SK-N-MC (cell line): ENCODE measurements around the gene TMC1.

Experiments
- EZH2 ChIP-seq: fragments of 200-600 bp; sonication (generic); IDR thresholded peaks from one replicate; pipeline ENCODE4 v1.6.1; 2017; ENCODE audit warnings: antibody characterized with exemption
- FOXP2 ChIP-seq: optimal IDR thresholded peaks from 2 replicates; pipeline ENCODE3; 2011; ENCODE audit warnings: mild to moderate bottlenecking, moderate library complexity; ENCODE audit not compliant: insufficient read depth; ENCODE audit errors: extremely low read length, control extremely low read depth
- POLR2AphosphoS5 ChIP-seq: IDR thresholded peaks from 2 replicates; pipeline ENCODE4 v1.6.1; 2012; ENCODE audit warnings: mild to moderate bottlenecking, low read depth, low read length, borderline replicate concordance

- TF ChIP-seq POLR2AphosphoS5, result no peak
- no peak for TF ChIP-seq EZH2
- no peak for TF ChIP-seq FOXP2
Measured at GRCh38 chr9:72749276-72749675, 227.9 kb downstream of the TMC1 start.
